Fibroblast of lung (primary cell): Measurements from ENCODE around the gene TMEM183A.

Source experiments
- CTCF ChIP-seq, 2 donors: IDR thresholded peaks in 1 of 2; conservative IDR thresholded peaks in 1 of 2; 1 replicate in 1 of 2; 2 replicates in 1 of 2; pipeline ENCODE4 v1.5.1; 2011 to 2012; ENCODE audit warnings: low read length in 2 of 2, control low read depth in 1 of 2, inconsistent platforms in 1 of 2, low read depth in 1 of 2, mild to moderate bottlenecking in 1 of 2
- EZH2 ChIP-seq: IDR thresholded peaks from 2 replicates; pipeline ENCODE4 v1.5.1; 2012; ENCODE audit warnings: low read length, control low read depth, mild to moderate bottlenecking; ENCODE audit errors: missing control alignments

GRCh38 chr1:203059485-203059884 is 52.3 kb downstream of the TMEM183A start:
- TF ChIP-seq CTCF (conservative IDR thresholded peaks at IDR 0.05 in 1 of 2, IDR thresholded peaks at IDR 0.05 in 1 of 2; ENCODE audit: low read depth in 1 of 2, low read length in 2 of 2): no peak
- no peak for TF ChIP-seq EZH2
